ENCODE results near the gene APELA. TPM values are rescaled to one million over a fixed set of nuclear protein-coding genes. Genes with fewer than 3 reads are reported as not detected.

APELA gene
- total RNA-seq: not detected

- ATAC-seq (no peak), DNase-seq (no peak)
- Mint-ChIP-seq H3K36me3 (ENCODE audit: insufficient read depth) (no peaks in the 10 kb centered on the region), H3K4me3 (no peak within 1 kb of the TSS), H3K9me3 (no peaks in the 10 kb centered on the region), H3K4me1 (ENCODE audit: low read depth) (no peaks in the 10 kb centered on the region), H3K27me3 (ENCODE audit: low read depth) (peaks cover 5% of the 10 kb centered on the region)
Measured at GRCh38 chr4:164876700-164877324, at the start of gene APELA. APELA (plus strand) TSS chr4:164877178; CDS start chr4:164877332, 154 bp downstream.

GRCh38 chr4:164828955-164829354 lies 48.0 kb upstream of the APELA start:
- ATAC-seq (no peak), DNase-seq (no peak)
- no peak overlapping the region for H3K4me3 Mint-ChIP-seq
- H3K36me3 Mint-ChIP-seq (ENCODE audit: insufficient read depth): no peaks in the 10 kb centered on the region
- no peaks in the 10 kb centered on the region for H3K9me3 Mint-ChIP-seq
- no peaks in the 10 kb centered on the region for H3K4me1 Mint-ChIP-seq (ENCODE audit: low read depth)
- H3K27me3 Mint-ChIP-seq (ENCODE audit: low read depth): no peaks in the 10 kb centered on the region

- Mint-ChIP-seq H3K4me1 (ENCODE audit: low read depth) (no peaks in the 10 kb centered on the region), H3K36me3 (ENCODE audit: insufficient read depth) (no peaks in the 10 kb centered on the region), H3K9me3 (peaks cover 2% of the 10 kb centered on the region), H3K27me3 (ENCODE audit: low read depth) (no peaks in the 10 kb centered on the region), H3K4me3 (no peak overlapping the region)
- no peak for DNase-seq
- ATAC-seq: no peak
Measured at GRCh38 chr4:164846566-164846965, 30.4 kb upstream of the APELA start.

- Mint-ChIP-seq H3K36me3 (ENCODE audit: insufficient read depth) (no peaks in the 10 kb centered on the region), H3K9me3 (peaks cover 3% of the 10 kb centered on the region), H3K27me3 (ENCODE audit: low read depth) (no peaks in the 10 kb centered on the region), H3K4me1 (ENCODE audit: low read depth) (no peaks in the 10 kb centered on the region), H3K4me3 (no peak overlapping the region)
- DNase-seq (no peak), ATAC-seq (no peak)
Measured at GRCh38 chr4:164847016-164847415, 30.0 kb upstream of the APELA start.

- H3K9me3 Mint-ChIP-seq: peaks cover 3% of the 10 kb centered on the region
- ATAC-seq: no peak
- no peak overlapping the region for H3K4me3 Mint-ChIP-seq
- no peaks in the 10 kb centered on the region for H3K27me3 Mint-ChIP-seq (ENCODE audit: low read depth)
- H3K4me1 Mint-ChIP-seq (ENCODE audit: low read depth): no peaks in the 10 kb centered on the region
- H3K36me3 Mint-ChIP-seq (ENCODE audit: insufficient read depth): no peaks in the 10 kb centered on the region
- DNase-seq: no peak
Measured at GRCh38 chr4:164847967-164848649, 28.9 kb upstream of the APELA start.

- DNase-seq (no peak), ATAC-seq (no peak)
- Mint-ChIP-seq H3K36me3 (ENCODE audit: insufficient read depth) (no peaks in the 10 kb centered on the region), H3K4me1 (ENCODE audit: low read depth) (no peaks in the 10 kb centered on the region), H3K4me3 (no peak overlapping the region), H3K27me3 (ENCODE audit: low read depth) (peaks cover 3% of the 10 kb centered on the region), H3K9me3 (peaks cover 3% of the 10 kb centered on the region)
Measured at GRCh38 chr4:164856396-164856795, 20.6 kb upstream of the APELA start.

GRCh38 chr4:164866817-164867490 lies 10.0 kb upstream of the APELA start:
- Mint-ChIP-seq H3K4me3 (no peak overlapping the region), H3K36me3 (ENCODE audit: insufficient read depth) (no peaks in the 10 kb centered on the region), H3K4me1 (ENCODE audit: low read depth) (no peaks in the 10 kb centered on the region), H3K27me3 (ENCODE audit: low read depth) (no peaks in the 10 kb centered on the region), H3K9me3 (peaks cover 6% of the 10 kb centered on the region)
- no peak for DNase-seq
- no peak for ATAC-seq

- DNase-seq (no peak), ATAC-seq (no peak)
- Mint-ChIP-seq H3K27me3 (ENCODE audit: low read depth) (peaks cover under 1% of the 10 kb centered on the region), H3K4me1 (ENCODE audit: low read depth) (no peaks in the 10 kb centered on the region), H3K4me3 (no peak overlapping the region), H3K36me3 (ENCODE audit: insufficient read depth) (no peaks in the 10 kb centered on the region), H3K9me3 (peaks cover 3% of the 10 kb centered on the region)
Measured at GRCh38 chr4:164871673-164872072, 5.3 kb upstream of the APELA start.

- DNase-seq: no peak
- no peak for ATAC-seq
- Mint-ChIP-seq H3K4me1 (ENCODE audit: low read depth) (no peaks in the 10 kb centered on the region), H3K4me3 (no peak overlapping the region), H3K9me3 (peaks cover 3% of the 10 kb centered on the region), H3K27me3 (ENCODE audit: low read depth) (peaks cover 4% of the 10 kb centered on the region), H3K36me3 (ENCODE audit: insufficient read depth) (no peaks in the 10 kb centered on the region)
Measured at GRCh38 chr4:164872481-164872880, 4.5 kb upstream of the APELA start.

- Mint-ChIP-seq H3K36me3 (ENCODE audit: insufficient read depth) (no peaks in the 10 kb centered on the region), H3K9me3 (peaks cover 3% of the 10 kb centered on the region), H3K4me1 (ENCODE audit: low read depth) (no peaks in the 10 kb centered on the region), H3K27me3 (ENCODE audit: low read depth) (peaks cover 5% of the 10 kb centered on the region), H3K4me3 (no peak overlapping the region)
- ATAC-seq (no peak), DNase-seq (no peak)
Measured at GRCh38 chr4:164874789-164875188, 2.2 kb upstream of the APELA start.

GRCh38 chr4:164880489-164881262 lies 3.7 kb downstream of the APELA start:
- no peaks in the 10 kb centered on the region for H3K36me3 Mint-ChIP-seq (ENCODE audit: insufficient read depth)

GRCh38 chr4:164888096-164888715 lies 11.2 kb downstream of the APELA start:
- H3K9me3 Mint-ChIP-seq: peaks cover under 1% of the 10 kb centered on the region
- H3K4me3 Mint-ChIP-seq: no peak overlapping the region

More at GRCh38 chr4:164880489-164881262, 3.7 kb downstream of the APELA start:
- Mint-ChIP-seq H3K4me3 (no peak overlapping the region), H3K9me3 (peaks cover 4% of the 10 kb centered on the region), H3K27me3 (ENCODE audit: low read depth) (peaks cover 5% of the 10 kb centered on the region), H3K4me1 (ENCODE audit: low read depth) (no peaks in the 10 kb centered on the region)
- ATAC-seq (no peak), DNase-seq (no peak)

GRCh38 chr4:164890691-164891090 lies 13.7 kb downstream of the APELA start:
- Mint-ChIP-seq H3K27me3 (ENCODE audit: low read depth) (peaks cover 7% of the 10 kb centered on the region), H3K9me3 (no peaks in the 10 kb centered on the region), H3K4me3 (no peak overlapping the region), H3K36me3 (ENCODE audit: insufficient read depth) (no peaks in the 10 kb centered on the region), H3K4me1 (ENCODE audit: low read depth) (no peaks in the 10 kb centered on the region)
- no peak for DNase-seq
- no peak for ATAC-seq

More at GRCh38 chr4:164888096-164888715, 11.2 kb downstream of the APELA start:
- ATAC-seq: no peak
- DNase-seq: no peak
- H3K36me3 Mint-ChIP-seq (ENCODE audit: insufficient read depth): no peaks in the 10 kb centered on the region
- peaks cover 6% of the 10 kb centered on the region for H3K27me3 Mint-ChIP-seq (ENCODE audit: low read depth)
- no peaks in the 10 kb centered on the region for H3K4me1 Mint-ChIP-seq (ENCODE audit: low read depth)

- ATAC-seq (no peak), DNase-seq (no peak)
- Mint-ChIP-seq H3K4me3 (no peak overlapping the region), H3K36me3 (ENCODE audit: insufficient read depth) (no peaks in the 10 kb centered on the region), H3K9me3 (no peaks in the 10 kb centered on the region), H3K4me1 (ENCODE audit: low read depth) (no peaks in the 10 kb centered on the region), H3K27me3 (ENCODE audit: low read depth) (peaks cover 7% of the 10 kb centered on the region)
Measured at GRCh38 chr4:164892018-164892417, 15.0 kb downstream of the APELA start.

All from activated T-cell treated with anti-CD3 and anti-CD28 coated beads, Interleukin-2, amount 50 U/mL, for 4 hours (primary cell).